MM.1S (cell line): ENCODE measurements around the gene ZMYND15.

Experiments used
- EZH2phosphoT487 ChIP-seq: fragments of 300-600 bp; sonication (generic); IDR thresholded peaks from 2 replicates; pipeline ENCODE4 v1.6.1; 2018; ENCODE audit warnings: antibody characterized with exemption, low read length
- TF ChIP-seq, protein P1 (sequence below): fragments of 300-600 bp; sonication (generic); IDR thresholded peaks from 2 replicates; pipeline ENCODE4 v1.5.1; 2016; ENCODE audit warnings: antibody characterized with exemption, low read length, mixed read lengths

DNA sequence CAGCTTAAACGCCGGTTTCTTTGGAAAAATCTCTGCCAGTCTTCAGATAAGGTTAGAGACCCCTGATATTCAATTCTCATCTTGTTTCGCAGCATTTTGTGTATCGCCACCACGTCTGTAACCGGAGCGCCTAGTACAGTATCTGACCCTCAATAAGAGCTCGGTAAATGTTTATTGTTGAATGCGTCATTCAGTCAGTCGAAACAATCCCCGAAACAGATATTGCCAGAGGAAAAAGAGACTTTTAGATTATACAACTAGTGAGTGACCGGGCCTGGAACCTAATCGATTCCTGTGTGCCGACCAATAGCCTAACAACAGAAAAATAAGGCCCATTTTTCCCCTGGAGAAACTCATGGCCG is 36.3 kb upstream of the ZMYND15 start:
- TF ChIP-seq, protein P1, sequence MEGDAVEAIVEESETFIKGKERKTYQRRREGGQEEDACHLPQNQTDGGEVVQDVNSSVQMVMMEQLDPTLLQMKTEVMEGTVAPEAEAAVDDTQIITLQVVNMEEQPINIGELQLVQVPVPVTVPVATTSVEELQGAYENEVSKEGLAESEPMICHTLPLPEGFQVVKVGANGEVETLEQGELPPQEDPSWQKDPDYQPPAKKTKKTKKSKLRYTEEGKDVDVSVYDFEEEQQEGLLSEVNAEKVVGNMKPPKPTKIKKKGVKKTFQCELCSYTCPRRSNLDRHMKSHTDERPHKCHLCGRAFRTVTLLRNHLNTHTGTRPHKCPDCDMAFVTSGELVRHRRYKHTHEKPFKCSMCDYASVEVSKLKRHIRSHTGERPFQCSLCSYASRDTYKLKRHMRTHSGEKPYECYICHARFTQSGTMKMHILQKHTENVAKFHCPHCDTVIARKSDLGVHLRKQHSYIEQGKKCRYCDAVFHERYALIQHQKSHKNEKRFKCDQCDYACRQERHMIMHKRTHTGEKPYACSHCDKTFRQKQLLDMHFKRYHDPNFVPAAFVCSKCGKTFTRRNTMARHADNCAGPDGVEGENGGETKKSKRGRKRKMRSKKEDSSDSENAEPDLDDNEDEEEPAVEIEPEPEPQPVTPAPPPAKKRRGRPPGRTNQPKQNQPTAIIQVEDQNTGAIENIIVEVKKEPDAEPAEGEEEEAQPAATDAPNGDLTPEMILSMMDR, result no peak
- no peak for TF ChIP-seq EZH2phosphoT487
